OCI-LY1 (cell line): Measurements from ENCODE around the gene TPP1.

Experiments used
- H2AFZ ChIP-seq: fragments of 200-600 bp; sonication (generic), shearing (Covaris generic); 2 replicates; pipeline ENCODE4 v1.6.0; 2014; ENCODE audit warnings: antibody characterized with exemption, mild to moderate bottlenecking, low read length
- H3F3A ChIP-seq: fragments of 200-600 bp; sonication (generic), shearing (Covaris generic); 2 replicates; pipeline ENCODE4 v1.6.0; 2014; ENCODE audit warnings: mild to moderate bottlenecking, antibody characterized with exemption, low read length, moderate library complexity; ENCODE audit not compliant: insufficient read depth
- H3K27ac ChIP-seq: fragments of 200-600 bp; sonication (generic); 2 replicates; pipeline ENCODE4 v1.5.1; 2014; ENCODE audit warnings: low read length, mixed run types, mild to moderate bottlenecking, low read depth; ENCODE audit not compliant: poor library complexity, severe bottlenecking
- H3K27me3 ChIP-seq: fragments of 200-600 bp; sonication (generic); 2 replicates; pipeline ENCODE4 v1.6.0; 2014; ENCODE audit warnings: antibody characterized with exemption, mild to moderate bottlenecking, low read length, moderate library complexity; ENCODE audit not compliant: insufficient read depth
- H3K36me3 ChIP-seq: fragments of 200-600 bp; sonication (generic); 2 replicates; pipeline ENCODE4 v1.6.1; 2014; ENCODE audit warnings: mild to moderate bottlenecking, antibody characterized with exemption, low read length, moderate library complexity, mixed read lengths; ENCODE audit not compliant: insufficient read depth
- H3K4me1 ChIP-seq: fragments of 200-600 bp; sonication (generic); 2 replicates; pipeline ENCODE4 v1.5.1; 2014; ENCODE audit warnings: mild to moderate bottlenecking, low read length, moderate library complexity; ENCODE audit not compliant: insufficient read depth, severe bottlenecking
- H3K4me2 ChIP-seq: fragments of 200-600 bp; sonication (generic), shearing (Covaris generic); 2 replicates; pipeline ENCODE4 v1.6.1; 2014; ENCODE audit warnings: low read length
- H3K4me3 ChIP-seq: fragments of 200-600 bp; sonication (generic); 2 replicates; pipeline ENCODE4 v1.5.1; 2014; ENCODE audit warnings: low read length, low read depth, mild to moderate bottlenecking, mixed read lengths; ENCODE audit not compliant: poor library complexity, severe bottlenecking
- H3K79me2 ChIP-seq: fragments of 200-600 bp; shearing (Covaris generic); 2 replicates; pipeline ENCODE4 v1.6.1; 2016; ENCODE audit warnings: mixed run types, low read length, mixed read lengths; ENCODE audit not compliant: insufficient read depth
- H3K9ac ChIP-seq: fragments of 200-600 bp; sonication (generic), shearing (Covaris generic); 2 replicates; pipeline ENCODE4 v1.6.1; 2014; ENCODE audit warnings: mild to moderate bottlenecking, low read length, mixed read lengths
- H3K9me2 ChIP-seq: fragments of 200-600 bp; sonication (generic), shearing (Covaris generic); 2 replicates; pipeline ENCODE4 v1.6.1; 2014; ENCODE audit warnings: low read depth, mild to moderate bottlenecking, low read length, mixed read lengths
- H3K9me3 ChIP-seq: fragments of 200-600 bp; shearing (Covaris generic); 2 replicates; pipeline ENCODE4 v1.6.1; 2014; ENCODE audit warnings: low read length, mixed read lengths
- H4K20me1 ChIP-seq: fragments of 200-600 bp; sonication (generic), shearing (Covaris generic); 2 replicates; pipeline ENCODE4 v1.6.0; 2016; ENCODE audit warnings: mild to moderate bottlenecking, low read length; ENCODE audit not compliant: insufficient read depth
- EZH2 ChIP-seq: fragments of 200-600 bp; sonication (generic), shearing (Covaris generic); IDR thresholded peaks from 2 replicates; pipeline ENCODE4 v1.8.0; 2017; ENCODE audit warnings: borderline replicate concordance, mixed run types, mild to moderate bottlenecking, antibody characterized with exemption, low read length, moderate library complexity, mixed read lengths
- TF ChIP-seq, protein P1 (sequence below): fragments of 200-600 bp; sonication (generic), shearing (Covaris generic); IDR thresholded peaks from 2 replicates; pipeline ENCODE4 v1.5.1; 2017; ENCODE audit warnings: mild to moderate bottlenecking, antibody characterized with exemption, low read length, moderate library complexity, mixed read lengths

Gene TPP1

DNA sequence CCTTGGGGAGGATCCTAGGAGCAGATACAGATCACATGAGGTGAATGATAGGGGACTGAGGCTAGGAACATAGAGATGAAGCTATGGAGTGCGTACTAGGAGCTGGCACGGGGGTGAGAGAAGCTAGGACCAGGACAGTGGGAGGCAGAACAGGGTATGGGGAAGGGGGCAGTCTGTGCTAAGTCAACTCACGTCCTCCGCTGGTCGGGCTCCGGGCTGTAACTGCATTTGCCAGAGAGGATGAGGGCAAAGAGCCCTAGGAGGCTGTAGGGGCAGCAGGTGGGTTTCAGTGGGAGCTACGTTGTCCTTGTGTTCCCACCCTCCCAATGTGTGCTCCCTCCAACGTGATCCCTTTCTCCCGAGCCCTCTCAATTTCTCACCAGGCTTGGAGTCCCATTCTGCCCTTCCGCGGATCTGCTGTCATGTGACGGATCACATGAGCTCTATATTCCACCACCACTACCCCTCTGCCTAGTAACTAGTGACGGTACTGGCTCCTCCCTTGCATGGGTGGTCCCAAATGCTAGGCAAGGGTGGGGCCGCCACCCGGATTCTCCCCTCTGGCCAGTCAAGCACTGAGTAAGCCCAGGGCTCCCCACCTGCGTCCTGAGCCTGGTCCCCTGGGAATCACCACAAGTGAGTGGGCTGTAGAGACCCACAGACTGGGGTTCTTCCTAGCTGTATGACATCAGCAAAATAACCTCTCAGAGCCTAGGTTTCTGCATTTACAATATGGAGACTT, at the start of gene TPP1:
TPP1 (minus strand) TSS at position 419 of the 742 bp plus-strand sequence; CDS start at position 397, 22 bp downstream.
- no peaks in the 10 kb centered on the region for H3K9me3 ChIP-seq
- H3F3A ChIP-seq: no peaks in the 10 kb centered on the region
- no peak within 1 kb of the TSS for H3K27ac ChIP-seq
- peak within 1 kb of the TSS; percentile 50; the same call in 1 of the 2 replicates for H2AFZ ChIP-seq
- H3K36me3 ChIP-seq: 0 out of 2 replicates have a peak, but pooled peaks cover 4% of the 10 kb centered on the region
- peak within 1 kb of the TSS; percentile 93 for H3K4me2 ChIP-seq
- peaks cover 19% of the 10 kb centered on the region for H3K4me1 ChIP-seq
- H3K9ac ChIP-seq: peak within 1 kb of the TSS; percentile 74
- no peaks in the 10 kb centered on the region for H4K20me1 ChIP-seq
- H3K9me2 ChIP-seq: no peaks in the 10 kb centered on the region
- TF ChIP-seq, protein P1, sequence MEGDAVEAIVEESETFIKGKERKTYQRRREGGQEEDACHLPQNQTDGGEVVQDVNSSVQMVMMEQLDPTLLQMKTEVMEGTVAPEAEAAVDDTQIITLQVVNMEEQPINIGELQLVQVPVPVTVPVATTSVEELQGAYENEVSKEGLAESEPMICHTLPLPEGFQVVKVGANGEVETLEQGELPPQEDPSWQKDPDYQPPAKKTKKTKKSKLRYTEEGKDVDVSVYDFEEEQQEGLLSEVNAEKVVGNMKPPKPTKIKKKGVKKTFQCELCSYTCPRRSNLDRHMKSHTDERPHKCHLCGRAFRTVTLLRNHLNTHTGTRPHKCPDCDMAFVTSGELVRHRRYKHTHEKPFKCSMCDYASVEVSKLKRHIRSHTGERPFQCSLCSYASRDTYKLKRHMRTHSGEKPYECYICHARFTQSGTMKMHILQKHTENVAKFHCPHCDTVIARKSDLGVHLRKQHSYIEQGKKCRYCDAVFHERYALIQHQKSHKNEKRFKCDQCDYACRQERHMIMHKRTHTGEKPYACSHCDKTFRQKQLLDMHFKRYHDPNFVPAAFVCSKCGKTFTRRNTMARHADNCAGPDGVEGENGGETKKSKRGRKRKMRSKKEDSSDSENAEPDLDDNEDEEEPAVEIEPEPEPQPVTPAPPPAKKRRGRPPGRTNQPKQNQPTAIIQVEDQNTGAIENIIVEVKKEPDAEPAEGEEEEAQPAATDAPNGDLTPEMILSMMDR: no peak
- TF ChIP-seq EZH2: no peak
- H3K27me3 ChIP-seq: 0 out of 2 replicates have a peak, but pooled peaks cover 4% of the 10 kb centered on the region
- no peaks in the 10 kb centered on the region for H3K79me2 ChIP-seq
- peak within 1 kb of the TSS; percentile 82 for H3K4me3 ChIP-seq

DNA sequence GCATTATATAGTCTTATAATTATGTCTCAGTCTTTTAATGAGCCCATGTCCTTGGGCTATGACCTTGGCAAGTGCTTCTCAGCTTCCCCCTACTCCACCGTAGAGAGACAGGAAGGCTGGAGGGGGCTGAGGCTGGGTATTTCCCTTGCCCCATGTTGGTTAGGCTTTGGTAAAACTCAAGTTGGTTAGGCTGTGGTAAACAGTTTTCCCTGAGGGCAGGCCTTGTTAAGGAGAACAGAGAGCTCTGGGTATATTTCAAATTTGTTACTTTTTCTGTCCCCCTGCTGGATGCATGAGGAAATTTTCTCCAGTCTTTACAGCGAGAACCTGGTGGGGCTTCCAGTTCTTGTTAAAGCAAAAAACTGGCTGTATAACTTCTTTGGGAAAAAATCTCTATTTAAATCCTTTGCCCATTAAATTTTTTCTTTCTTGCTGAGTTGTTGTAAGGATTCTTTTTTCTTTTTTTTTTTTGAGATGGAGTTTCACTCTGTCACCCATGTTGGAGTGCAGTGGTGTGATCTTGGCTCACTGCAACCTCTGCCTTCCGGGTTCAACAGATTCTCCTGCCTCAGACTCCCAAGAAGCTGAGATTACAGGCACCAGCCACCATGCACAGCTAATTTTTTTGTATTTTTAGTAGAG, 48.6 kb upstream of the TPP1 start:
- Histone ChIP-seq H4K20me1 (no peaks in the 10 kb centered on the region), H3K79me2 (no peaks in the 10 kb centered on the region), H3K9me3 (no peaks in the 10 kb centered on the region), H3K4me2 (no peak overlapping the region), H3K27me3 (no peaks in the 10 kb centered on the region), H3K4me1 (no peaks in the 10 kb centered on the region), H3K9ac (no peak overlapping the region), H3K27ac (no peak overlapping the region), H3K4me3 (no peak overlapping the region), H3K36me3 (no peaks in the 10 kb centered on the region), H3F3A (no peaks in the 10 kb centered on the region), H3K9me2 (no peaks in the 10 kb centered on the region), H2AFZ (no peak overlapping the region)
- TF ChIP-seq, protein P1: peak; percentile 47
- no peak for TF ChIP-seq EZH2

DNA sequence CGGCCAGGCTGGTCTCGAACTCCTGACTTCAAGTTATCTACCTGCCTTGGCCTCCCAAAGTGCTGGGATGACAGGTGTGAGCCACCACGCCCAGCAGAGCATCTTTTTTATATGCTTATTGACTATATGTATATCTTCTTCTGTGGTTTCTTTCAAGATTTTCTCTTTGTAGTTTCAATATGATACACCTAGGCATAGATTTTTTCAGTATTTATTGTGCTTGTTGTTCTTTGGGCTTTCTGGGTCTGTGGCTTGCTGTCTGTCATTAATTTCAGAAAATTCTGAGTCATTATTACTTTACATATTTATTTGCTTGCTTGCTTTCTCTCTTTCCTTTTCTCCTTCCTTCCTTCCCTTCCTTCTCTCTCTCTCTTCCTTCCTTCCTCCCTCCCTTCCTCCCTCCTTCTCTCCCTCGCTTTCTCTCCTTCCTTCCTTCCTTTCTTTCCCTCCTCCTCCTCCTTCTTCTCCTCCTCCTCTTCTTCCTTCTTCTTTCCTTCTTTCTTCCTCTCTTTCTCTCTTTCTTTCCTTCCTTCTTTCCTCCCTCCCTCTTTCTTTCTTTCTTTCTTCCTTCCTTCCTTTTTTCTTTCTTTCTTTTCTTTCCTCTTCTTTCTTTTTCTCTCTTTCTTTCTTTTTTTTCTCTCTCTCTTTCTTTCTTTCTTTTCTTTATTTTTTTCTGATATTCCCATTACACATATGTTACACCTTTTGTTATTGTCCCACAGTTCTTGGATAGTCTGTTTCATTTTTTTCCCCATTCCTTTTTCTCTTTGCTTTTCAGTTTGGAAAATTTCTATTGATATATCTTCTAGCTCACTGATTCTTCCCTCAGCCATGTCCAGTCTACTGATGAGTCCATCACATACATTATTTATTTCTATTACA, 47.3 kb upstream of the TPP1 start:
- Histone ChIP-seq H3K27ac (no peak overlapping the region), H3K79me2 (no peaks in the 10 kb centered on the region), H3K4me2 (no peak overlapping the region), H3K36me3 (no peaks in the 10 kb centered on the region), H3K4me3 (no peak overlapping the region), H4K20me1 (no peaks in the 10 kb centered on the region), H3K27me3 (no peaks in the 10 kb centered on the region), H3K9me3 (no peaks in the 10 kb centered on the region), H3K9me2 (no peaks in the 10 kb centered on the region), H2AFZ (no peak overlapping the region), H3K9ac (no peak overlapping the region), H3K4me1 (no peaks in the 10 kb centered on the region), H3F3A (no peaks in the 10 kb centered on the region)
- TF ChIP-seq, protein P1: no peak
- no peak for TF ChIP-seq EZH2
